B cell (primary cell): ENCODE measurements around the gene RBM38. TPM values are rescaled to one million over a fixed set of nuclear protein-coding genes. Genes with fewer than 3 reads are reported as not detected.

ENCODE experiments used
- ATAC-seq: fragments of 200-7000 bp; cut with Tn5 transposase; one replicate; pipeline ENCODE4 v1.10.0; 2021; ENCODE audit warnings: low read depth, mild to moderate bottlenecking, moderate number of reproducible peaks, moderate library complexity
- CTCF ChIA-PET: fragments of 350-600 bp; sonication (Branson Sonifier 250); formaldehyde crosslinking; loops from one replicate; lab custom pipeline; 2021; ENCODE audit warnings: antibody characterized with exemption, inconsistent platforms; lab: Charles Lee
- POLR2A ChIA-PET: fragments of 350-600 bp; sonication (Branson Sonifier 250); formaldehyde crosslinking; loops from one replicate; lab custom pipeline; 2021; ENCODE audit warnings: antibody characterized with exemption; lab: Charles Lee
- DNase-seq: peaks from one replicate; pipeline ENCODE4 v3.0.0; 2013
- H2AFZ ChIP-seq: 2 replicates; pipeline ENCODE4 v1.6.1; 2012; ENCODE audit warnings: mild to moderate bottlenecking, low read depth, low read length; ENCODE audit not compliant: insufficient read depth, poor library complexity, severe bottlenecking
- H3K27ac ChIP-seq, 2 donors: 1 replicate in 1 of 2; 2 replicates in 1 of 2; pipeline ENCODE4 v1.5.1; 2012 to 2013; ENCODE audit warnings: low read length in 2 of 2, mild to moderate bottlenecking in 2 of 2, moderate library complexity in 1 of 2
- H3K27me3 ChIP-seq, 4 experiments: fragments of 200-600 bp in 1 of 4; sonication (generic) in 1 of 4; replicated peaks in 1 of 4; 1 replicate in 2 of 4; 2 replicates in 2 of 4; pipeline versions ENCODE4 v1.6.1 to v1.7.0; 2013 to 2016; ENCODE audit warnings: low read length in 3 of 4, mild to moderate bottlenecking in 2 of 4, mixed read lengths in 1 of 4, moderate library complexity in 1 of 4; ENCODE audit not compliant: insufficient read depth in 4 of 4, control insufficient read depth in 3 of 4; ENCODE audit errors: control extremely low read depth in 1 of 4
- H3K36me3 ChIP-seq, 2 experiments: replicated peaks in 1 of 2; 1 replicate in 1 of 2; 2 replicates in 1 of 2; pipeline versions ENCODE4 v1.6.1 to v1.7.1; 2013; ENCODE audit warnings: low read length in 1 of 2; ENCODE audit not compliant: insufficient read depth in 2 of 2, control insufficient read depth in 1 of 2; ENCODE audit errors: control extremely low read depth in 1 of 2, extremely low read depth in 1 of 2
- H3K4me1 ChIP-seq, 2 donors: fragments of 200-600 bp in 1 of 2; sonication (generic) in 1 of 2; 1 replicate in 1 of 2; 2 replicates in 1 of 2; pipeline versions ENCODE4 v1.5.1 to v1.6.1; 2013 to 2017; ENCODE audit warnings: low read length in 2 of 2; ENCODE audit not compliant: control insufficient read depth in 2 of 2, insufficient read depth in 2 of 2
- H3K4me2 ChIP-seq: replicated peaks from 2 replicates; pipeline ENCODE3; 2012; ENCODE audit warnings: mild to moderate bottlenecking, low read depth, low read length; ENCODE audit not compliant: poor library complexity, severe bottlenecking
- H3K4me3 ChIP-seq, 5 experiments: fragments of 200-600 bp in 1 of 5; sonication (generic) in 1 of 5; 1 replicate in 3 of 5; 2 replicates in 2 of 5; pipeline versions ENCODE4 v1.5.1 to v1.7.0; 2011 to 2016; ENCODE audit warnings: low read length in 4 of 5, mild to moderate bottlenecking in 4 of 5, low read depth in 2 of 5, control low read depth in 1 of 5, moderate library complexity in 1 of 5; ENCODE audit not compliant: insufficient read depth in 1 of 5; ENCODE audit errors: control extremely low read depth in 1 of 5, extremely low read depth in 1 of 5
- H3K79me2 ChIP-seq: fragments of 200-600 bp; sonication (generic); one replicate; pipeline ENCODE4 v1.6.0; 2016; ENCODE audit warnings: low read length; ENCODE audit not compliant: control insufficient read depth, insufficient read depth
- H3K9ac ChIP-seq: fragments of 200-600 bp; sonication (generic); 2 replicates; pipeline ENCODE4 v1.6.1; 2017; ENCODE audit warnings: mild to moderate bottlenecking, low read length, moderate library complexity
- H3K9me3 ChIP-seq, 3 donors: one replicate each; pipeline versions ENCODE4 v1.6.1 to v1.7.1; 2013; ENCODE audit warnings: low read length in 2 of 3; ENCODE audit not compliant: control insufficient read depth in 2 of 3, insufficient read depth in 1 of 3; ENCODE audit errors: control extremely low read depth in 1 of 3
- H4K20me1 ChIP-seq: 2 replicates; pipeline ENCODE4 v1.6.0; 2012; ENCODE audit warnings: mild to moderate bottlenecking, low read length; ENCODE audit not compliant: insufficient read depth, control insufficient read depth, poor library complexity, severe bottlenecking
- H3K27ac Mint-ChIP-seq: one replicate; pipeline ENCODE4 v1.8.0; 2021; ENCODE audit warnings: mixed read lengths
- H3K27me3 Mint-ChIP-seq: one replicate; pipeline ENCODE4 v1.8.0; 2021; ENCODE audit warnings: mixed read lengths
- H3K4me1 Mint-ChIP-seq: one replicate; pipeline ENCODE4 v1.8.0; 2021; ENCODE audit warnings: mixed read lengths
- H3K4me3 Mint-ChIP-seq: one replicate; pipeline ENCODE4 v1.8.0; 2021; ENCODE audit warnings: mixed read lengths
- H3K9me3 Mint-ChIP-seq: one replicate; pipeline ENCODE4 v1.8.0; 2022; ENCODE audit warnings: mixed read lengths; ENCODE audit not compliant: insufficient read depth
- CTCF ChIP-seq: fragments of 200-600 bp; IDR thresholded peaks from one replicate; pipeline ENCODE4 v1.8.0; 2022; ENCODE audit warnings: antibody characterized with exemption, mild to moderate bottlenecking
- EZH2 ChIP-seq: IDR thresholded peaks from 2 replicates; pipeline ENCODE4 v1.6.1; 2012; ENCODE audit warnings: borderline replicate concordance, low read depth, mild to moderate bottlenecking, moderate library complexity, low read length; ENCODE audit not compliant: insufficient read depth, poor library complexity, severe bottlenecking
- WGBS: methylation state at CpG from one replicate; pipeline ENCODE4 v1.1.5; 2013; ENCODE audit warnings: missing lambda C conversion rate; ENCODE audit not compliant: insufficient coverage; 5-methylcytosine and 5-hydroxymethylcytosine counted together
- intact Hi-C: fragments of 100-400 bp; cut with micrococcal nuclease; formaldehyde crosslinking; loops from one replicate; pipeline ENCODE4 v1.10.0; 2022
- polyA plus RNA-seq: library from polyadenylated mRNA; depleted of rRNA; stranded (reverse); fragments of >200 nt; gene quantifications from 2 replicates; pipeline ENCODE4 v1.2.3, GENCODE V29; 2012
- total RNA-seq, 2 donors: library from RNA; stranded (reverse); fragments of 120-200 nt in 1 of 2; gene quantifications; 1 replicate in 1 of 2; 2 replicates in 1 of 2; pipeline versions ENCODE4 v1.2.3 to v1.2.4, GENCODE V29; 2013 to 2022

The RBM38 gene
- total and polyA plus RNA-seq, 2 donors (not counting 1 experiment from before 2014, with no cell fraction given), result 198 to 225 TPM

- ChIA-PET CTCF (no interaction called here), POLR2A (interaction anchor here (0.6 to 1.3 kb wide), 2 partner anchors 9 to 14 kb away, joined by 3 to 5 read pairs; no protein-coding TSS in a partner anchor)
- no peak overlapping the region for H3K4me3 Mint-ChIP-seq
- Histone ChIP-seq H3K27ac (no peak overlapping the region), H3K4me3 (no peak overlapping the region), H3K9ac (no peak overlapping the region), H4K20me1 (no peaks in the 10 kb centered on the region), H3K36me3 (no peaks in the 10 kb centered on the region), H3K9me3 (peaks cover 0 to 11% (median 0%) of the 10 kb centered on the region in 3 donors), H3K79me2 (no peaks in the 10 kb centered on the region), H2AFZ (no peak overlapping the region), H3K4me2 (no peak overlapping the region), H3K27me3 (no peaks in the 10 kb centered on the region), H3K4me1 (peaks cover 24 to 26% of the 10 kb centered on the region in 2 donors)
- no peak for TF ChIP-seq CTCF
- no peak for TF ChIP-seq EZH2
- H3K4me1 Mint-ChIP-seq, result peaks cover 23% of the 10 kb centered on the region
- H3K27me3 Mint-ChIP-seq, result no peaks in the 10 kb centered on the region
- intact Hi-C loops, result no loop called here
- H3K9me3 Mint-ChIP-seq, result no peaks in the 10 kb centered on the region
- no peak overlapping the region for H3K27ac Mint-ChIP-seq
- 90% methylated on average over 15 of the region's 20 CpGs for WGBS
- DNase-seq (no peak), ATAC-seq (no peak)
Measured at GRCh38 chr20:57420571-57421252, 29.5 kb downstream of the RBM38 start.
